Liver (tissue), 9 donors: ENCODE results near the gene PIEZO1. TPM values are rescaled to one million over a fixed set of nuclear protein-coding genes. Genes with fewer than 3 reads are reported as not detected.

Experiments
- DNase-seq: peaks from one replicate; pipeline ENCODE4 v3.0.0-alpha.2; 2017; ENCODE audit warnings: low spot score
- H3K27ac ChIP-seq, 2 donors: one replicate each; pipeline ENCODE4 v1.7.0; 2013; ENCODE audit warnings: inconsistent platforms in 2 of 2, low read length in 2 of 2, control low read depth in 1 of 2, low read depth in 1 of 2, mild to moderate bottlenecking in 1 of 2
- H3K27me3 ChIP-seq, 4 donors: one replicate each; pipeline versions ENCODE4 v1.6.1 to v1.7.0; 2013; ENCODE audit warnings: low read length in 3 of 4, inconsistent platforms in 1 of 4, mild to moderate bottlenecking in 1 of 4, moderate library complexity in 1 of 4; ENCODE audit not compliant: control insufficient read depth in 4 of 4, insufficient read depth in 4 of 4
- H3K36me3 ChIP-seq, 4 donors: one replicate each; pipeline versions ENCODE4 v1.6.1 to v1.7.0; 2013; ENCODE audit warnings: low read length in 3 of 4, mild to moderate bottlenecking in 3 of 4, low read depth in 1 of 4, moderate library complexity in 1 of 4; ENCODE audit not compliant: control insufficient read depth in 4 of 4, insufficient read depth in 3 of 4
- H3K4me1 ChIP-seq, 4 donors: one replicate each; pipeline versions ENCODE4 v1.6.1 to v1.7.0; 2013; ENCODE audit warnings: low read length in 3 of 4, mild to moderate bottlenecking in 3 of 4, moderate library complexity in 1 of 4; ENCODE audit not compliant: control insufficient read depth in 4 of 4, insufficient read depth in 4 of 4
- H3K4me3 ChIP-seq, 3 donors: one replicate each; pipeline versions ENCODE4 v1.6.1 to v1.7.0; 2013; ENCODE audit warnings: low read length in 3 of 3, control low read depth in 1 of 3, low read depth in 1 of 3, mild to moderate bottlenecking in 1 of 3
- H3K9ac ChIP-seq, 2 donors: one replicate each; pipeline ENCODE4 v1.7.0; 2013; ENCODE audit warnings: low read length in 2 of 2, mild to moderate bottlenecking in 2 of 2, moderate library complexity in 2 of 2, control low read depth in 1 of 2, low read depth in 1 of 2
- H3K9me3 ChIP-seq, 4 donors: one replicate each; pipeline versions ENCODE4 v1.6.1 to v1.7.0; 2013; ENCODE audit warnings: low read length in 3 of 4; ENCODE audit not compliant: control insufficient read depth in 4 of 4
- EGR1 ChIP-seq, 2 donors: IDR thresholded peaks; 2 replicates each; pipeline ENCODE4 v1.6.1; 2016 to 2018; ENCODE audit warnings: antibody characterized with exemption in 2 of 2, low read depth in 2 of 2
- FOXA2 ChIP-seq: IDR thresholded peaks from 2 replicates; pipeline ENCODE4 v1.6.1; 2016; ENCODE audit warnings: antibody characterized with exemption
- GABPA ChIP-seq, 2 donors: IDR thresholded peaks in 1 of 2; conservative IDR thresholded peaks in 1 of 2; 2 replicates each; pipeline ENCODE4 v1.6.1; 2016; ENCODE audit warnings: antibody characterized with exemption in 2 of 2, mild to moderate bottlenecking in 1 of 2, moderate library complexity in 1 of 2
- HNF4A ChIP-seq, 2 donors: conservative IDR thresholded peaks; 2 replicates each; pipeline ENCODE4 v1.6.1; 2016; ENCODE audit warnings: antibody characterized with exemption in 2 of 2, mild to moderate bottlenecking in 2 of 2
- JUND ChIP-seq, 2 donors: IDR thresholded peaks; 2 replicates each; pipeline ENCODE4 v1.6.1; 2016; ENCODE audit warnings: antibody characterized with exemption in 2 of 2
- RAD21 ChIP-seq, 2 donors: IDR thresholded peaks; 2 replicates each; pipeline ENCODE4 v1.6.1; 2016; ENCODE audit warnings: antibody characterized with exemption in 2 of 2, mild to moderate bottlenecking in 2 of 2
- REST ChIP-seq: IDR thresholded peaks from 2 replicates; pipeline ENCODE4 v1.6.1; 2016; ENCODE audit warnings: antibody characterized with exemption, mild to moderate bottlenecking
- RXRA ChIP-seq, 2 donors: IDR thresholded peaks; 2 replicates each; pipeline ENCODE4 v1.6.1; 2017 to 2018; ENCODE audit warnings: antibody characterized with exemption in 2 of 2, mild to moderate bottlenecking in 1 of 2
- TAF1 ChIP-seq: conservative IDR thresholded peaks from 2 replicates; pipeline ENCODE4 v1.6.1; 2016; ENCODE audit warnings: antibody characterized with exemption, mild to moderate bottlenecking
- ZBTB33 ChIP-seq: IDR thresholded peaks from 2 replicates; pipeline ENCODE4 v1.6.1; 2016; ENCODE audit warnings: antibody characterized with exemption
- WGBS: extraction: QIAGEN DNeasy Blood & Tissue Kit; methylation state at CpG from one replicate; pipeline ENCODE4 v1.1.7; 2013; 5-methylcytosine and 5-hydroxymethylcytosine counted together
- polyA plus RNA-seq, 2 donors: library from polyadenylated mRNA; stranded (reverse) in 1 of 2; unstranded in 1 of 2; fragments of 200-250 nt in 1 of 2; fragments of >200 nt in 1 of 2; fragmentation: Nextera tagmentation in 1 of 2; extraction: Ambion mirVana in 1 of 2; gene quantifications; one replicate each; pipeline versions ENCODE4 v1.2.1 to v1.2.3, GENCODE V29; 2013 to 2015
- total RNA-seq, 2 donors: library from RNA; depleted of rRNA; stranded (reverse); fragments of >200 nt; gene quantifications; one replicate each; pipeline ENCODE4 v1.2.3, GENCODE V29; 2014
- TF ChIP-seq, protein P1 (sequence below): IDR thresholded peaks from 2 replicates; pipeline ENCODE4 v1.6.1; 2016; ENCODE audit warnings: antibody characterized with exemption
- donor health status: healthy.
- donor health status: healthy.
- donor health status: healthy.
- donor health status: healthy.
- donor health status: healthy.

Gene PIEZO1
- total and polyA plus RNA-seq, 4 donors, result 15.3 to 74.7 (median 59.2) TPM

- TF ChIP-seq REST, result no peak
- TF ChIP-seq TAF1, result no peak
Observed at GRCh38 chr16:88681084-88681680, 103.8 kb downstream of the PIEZO1 start (continued).

DNA sequence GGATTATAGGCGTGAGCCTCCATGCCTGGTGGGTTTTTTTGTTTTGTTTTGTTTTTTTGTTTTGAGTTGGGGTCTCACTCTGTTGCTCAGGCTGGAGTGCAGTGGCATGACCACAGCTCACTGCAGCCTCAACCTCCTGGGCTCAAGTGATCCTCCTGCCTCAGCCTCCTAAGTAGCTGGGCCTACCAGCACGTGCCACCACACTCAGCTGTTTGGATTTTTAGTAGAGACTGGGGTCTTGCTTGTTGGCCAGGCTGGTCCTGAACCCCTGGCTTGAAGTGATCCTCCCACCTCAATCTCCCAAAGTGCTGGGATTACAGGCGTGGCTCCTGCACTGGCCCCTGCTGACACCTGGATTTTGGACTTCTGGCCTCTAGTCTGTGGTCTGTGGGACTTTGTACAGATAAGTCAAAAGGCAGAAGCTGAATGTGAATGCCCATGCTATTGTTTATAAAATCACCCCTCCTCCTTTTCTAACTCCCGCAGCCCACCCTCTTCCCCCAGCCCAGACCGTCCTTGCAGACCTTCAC, 104.4 kb downstream of the PIEZO1 start:
- TF ChIP-seq EGR1 (IDR thresholded peaks at IDR 0.05; ENCODE audit: low read depth in 2 of 2), result no peak
- TF ChIP-seq HNF4A (conservative IDR thresholded peaks at IDR 0.05), result peak; percentile 26 to 51
- no peak for TF ChIP-seq ZBTB33
- TF ChIP-seq TAF1, result no peak
- Histone ChIP-seq H3K27ac (no peak overlapping the region), H3K9me3 (no peaks in the 10 kb centered on the region), H3K27me3 (no peaks in the 10 kb centered on the region), H3K9ac (no peak overlapping the region), H3K36me3 (no peaks in the 10 kb centered on the region), H3K4me3 (no peak overlapping the region), H3K4me1 (peaks cover 3 to 15% (median 4%) of the 10 kb centered on the region in 4 donors)
- DNase-seq, result no peak
- 90% methylated on average over 5 of the region's 5 CpGs for WGBS

DNA sequence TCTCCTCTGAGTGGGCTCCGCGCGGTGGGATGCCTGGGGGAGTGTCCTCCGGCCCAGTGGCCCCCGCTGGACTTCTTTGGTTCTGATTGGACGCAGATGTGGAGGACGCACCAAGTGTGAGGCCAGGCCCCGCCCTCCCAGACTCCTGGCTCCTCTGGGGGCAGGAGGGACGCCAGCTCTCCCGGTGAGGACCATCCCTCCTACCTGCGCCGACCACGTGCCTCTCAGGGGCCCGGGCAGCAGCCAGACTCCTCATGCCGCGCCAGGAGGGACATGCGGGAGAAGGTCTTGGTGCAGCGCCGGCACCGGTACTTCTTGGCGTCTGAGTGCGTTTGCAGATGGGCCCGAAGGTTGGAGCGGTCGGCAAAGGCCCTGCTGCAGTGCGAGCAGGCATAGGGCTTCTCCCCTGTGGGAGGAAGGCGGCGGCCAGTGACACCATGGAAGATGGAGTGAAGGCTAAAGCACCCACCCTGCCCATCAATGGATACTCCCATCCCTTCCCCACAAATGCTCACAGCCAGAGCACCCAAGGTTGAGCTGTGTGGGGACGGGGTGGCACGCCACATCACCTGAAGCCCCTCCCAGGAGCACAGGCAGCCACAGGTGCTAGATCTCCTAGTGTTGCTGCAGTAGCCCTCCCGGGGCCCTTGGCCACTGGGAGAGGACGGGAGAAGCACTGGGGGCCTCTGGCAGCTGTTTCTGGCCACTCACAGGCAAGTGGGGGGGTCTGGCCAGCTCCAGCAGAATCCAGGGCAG, 106.6 kb downstream of the PIEZO1 start:
- DNase-seq, result no peak
- Histone ChIP-seq H3K27ac (no peak overlapping the region), H3K4me1 (peaks cover 0 to 8% (median 0%) of the 10 kb centered on the region in 4 donors), H3K9me3 (no peaks in the 10 kb centered on the region), H3K36me3 (peaks cover 0 to 8% (median 0%) of the 10 kb centered on the region in 4 donors), H3K27me3 (no peaks in the 10 kb centered on the region), H3K9ac (no peak overlapping the region), H3K4me3 (no peak overlapping the region)
- no peak for TF ChIP-seq GABPA (IDR thresholded peaks at IDR 0.05 in 1 of 2, conservative IDR thresholded peaks at IDR 0.05 in 1 of 2)
- no peak for TF ChIP-seq FOXA2
- TF ChIP-seq HNF4A (conservative IDR thresholded peaks at IDR 0.05), result no peak
- no peak for TF ChIP-seq RXRA (IDR thresholded peaks at IDR 0.05)
- no peak for TF ChIP-seq RAD21 (IDR thresholded peaks at IDR 0.05)
- TF ChIP-seq, protein P1, sequence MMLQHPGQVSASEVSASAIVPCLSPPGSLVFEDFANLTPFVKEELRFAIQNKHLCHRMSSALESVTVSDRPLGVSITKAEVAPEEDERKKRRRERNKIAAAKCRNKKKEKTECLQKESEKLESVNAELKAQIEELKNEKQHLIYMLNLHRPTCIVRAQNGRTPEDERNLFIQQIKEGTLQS, result no peak
- no peak for TF ChIP-seq JUND (IDR thresholded peaks at IDR 0.05)
- 64% methylated on average over 32 of the region's 32 CpGs for WGBS
